ENCODE measurements around the gene PCDHGB2. TPM values are rescaled to one million over a fixed set of nuclear protein-coding genes. Genes with fewer than 3 reads are reported as not detected.

The PCDHGB2 gene
- total and polyA plus RNA-seq, 2 of the 8 experiments (the other 6 are each of a cell fraction or from before 2014, with no cell fraction given) = 1.9 to 2.9 TPM

DNA sequence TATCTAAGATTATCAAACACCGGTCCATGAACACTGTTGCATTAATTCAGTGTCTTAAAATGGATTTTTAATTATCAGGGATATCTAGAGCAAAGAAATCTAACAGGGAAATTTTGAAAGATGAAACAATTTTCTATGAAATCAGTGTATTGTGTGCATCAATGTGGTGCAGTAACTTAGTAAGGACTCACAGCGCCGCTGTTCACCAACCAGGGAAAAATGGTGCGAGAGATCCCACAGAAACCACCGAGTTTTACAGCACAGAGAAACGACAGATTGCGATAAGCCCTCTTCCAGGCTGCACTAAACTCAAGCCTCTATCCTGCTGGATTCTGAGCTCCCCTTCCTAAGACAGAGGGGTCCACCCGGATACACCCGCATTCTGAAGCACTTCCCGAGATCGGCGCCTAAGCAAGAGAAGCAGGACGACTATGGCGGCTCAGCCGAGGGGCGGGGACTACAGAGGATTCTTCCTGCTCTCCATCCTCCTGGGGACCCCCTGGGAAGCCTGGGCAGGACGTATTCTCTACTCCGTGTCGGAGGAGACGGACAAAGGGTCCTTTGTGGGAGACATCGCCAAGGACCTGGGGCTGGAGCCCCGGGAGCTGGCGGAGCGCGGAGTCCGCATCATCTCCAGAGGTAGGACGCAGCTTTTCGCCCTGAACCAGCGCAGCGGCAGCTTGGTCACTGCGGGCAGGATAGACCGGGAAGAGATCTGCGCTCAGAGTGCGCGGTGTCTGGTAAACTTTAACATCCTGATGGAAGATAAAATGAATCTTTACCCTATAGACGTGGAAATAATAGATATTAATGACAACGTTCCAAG is 22.9 kb downstream of the PCDHGB2 start, which contains the start of gene PCDHGA7:
Gene PCDHGA7, plus strand, starts transcription at position 274 of the 826 bp plus-strand sequence. Its CDS starts 158 bp downstream, at position 432.
- H2BK12ac ChIP-seq (ENCODE audit: low read depth, low read length) = no peak within 1 kb of the TSS
- H3K14ac ChIP-seq (ENCODE audit: insufficient read length) = no peak within 1 kb of the TSS
- no peak within 1 kb of the TSS for H3K18ac ChIP-seq (ENCODE audit: extremely low read depth, low read length)
- CTCF ChIA-PET (ENCODE audit: partially characterized antibody) = interaction anchor here (0.7 to 1.0 kb wide), 3 partner anchors 27 to 160 kb away, joined by 3 to 4 read pairs (median 3); partner anchors contain the start of gene PCDHB14
- H3K79me1 ChIP-seq (ENCODE audit: low read depth, low read length) = no peaks in the 10 kb centered on the region
- H3K9ac ChIP-seq (replicated peaks in 1 of 4; ENCODE audit: extremely low read depth in 1 of 4, low read depth in 3 of 4, low read length in 3 of 4) = no peak within 1 kb of the TSS
- H3K79me2 ChIP-seq (ENCODE audit: control insufficient read depth in 1 of 2, insufficient read depth in 2 of 2, low read length in 2 of 2) = no peaks in the 10 kb centered on the region
- no peak within 1 kb of the TSS; the same call in 1 of the 2 replicates for H4K8ac ChIP-seq (ENCODE audit: extremely low read depth, insufficient read depth, low read length)
- no peak within 1 kb of the TSS for H3K56ac ChIP-seq (replicated peaks; ENCODE audit: insufficient read length, low read depth, low read length)
- no peak for FAIRE-seq
- H2AFZ ChIP-seq (ENCODE audit: low read length) = no peak within 1 kb of the TSS
- H2BK120ac ChIP-seq (replicated peaks; ENCODE audit: low read depth, low read length) = no peak within 1 kb of the TSS
- H3K27ac ChIP-seq (ENCODE audit: low read depth, low read length) = no peak within 1 kb of the TSS
- H2BK5ac ChIP-seq (ENCODE audit: low read depth, low read length) = no peak within 1 kb of the TSS
- no peak within 1 kb of the TSS for H4K5ac ChIP-seq (ENCODE audit: insufficient read length, low read depth, low read length)
- H3K4me1 ChIP-seq (replicated peaks in 1 of 4; ENCODE audit: control insufficient read depth in 3 of 4, insufficient read depth in 4 of 4, low read length in 3 of 4) = no peaks in the 10 kb centered on the region
- H3K4me3 ChIP-seq (ENCODE audit: extremely low read depth in 1 of 4, insufficient read depth in 2 of 4, low read depth in 3 of 4, low read length in 4 of 4) = no peak within 1 kb of the TSS
- H2BK20ac ChIP-seq (ENCODE audit: low read length) = no peak within 1 kb of the TSS
- no peaks in the 10 kb centered on the region; a peak in 1 of 8 replicates for H3K36me3 ChIP-seq (ENCODE audit: control insufficient read depth in 2 of 4, insufficient read depth in 4 of 4, low read length in 3 of 4)
- H3K23ac ChIP-seq (ENCODE audit: insufficient read length) = no peak within 1 kb of the TSS
- no peaks in the 10 kb centered on the region for H4K20me1 ChIP-seq (replicated peaks in 1 of 2; ENCODE audit: control insufficient read depth in 1 of 2, insufficient read depth in 2 of 2, low read length in 2 of 2)
- H4K91ac ChIP-seq (replicated peaks; ENCODE audit: insufficient read length, low read length) = no peak within 1 kb of the TSS
- no peak within 1 kb of the TSS for H2BK15ac ChIP-seq (ENCODE audit: low read length)
- H3K27me3 ChIP-seq (replicated peaks in 1 of 4; ENCODE audit: control insufficient read depth in 3 of 4, extremely low read depth in 1 of 4, insufficient read depth in 3 of 4, low read length in 3 of 4) = no peaks in the 10 kb centered on the region
- no peaks in the 10 kb centered on the region; the same call in 1 of the 2 replicates for H3K23me2 ChIP-seq (ENCODE audit: low read depth, low read length)
- peaks cover 22 to 26% of the 10 kb centered on the region in 2 experiments for H3K9me3 ChIP-seq (ENCODE audit: insufficient read depth in 2 of 2, low read depth in 1 of 2, low read length in 1 of 2)
- H3K4ac ChIP-seq (replicated peaks; ENCODE audit: insufficient read length, low read depth, low read length) = no peak within 1 kb of the TSS
- no peak within 1 kb of the TSS for H2AK5ac ChIP-seq (ENCODE audit: low read depth, low read length)
- DNase-seq (ENCODE audit: low read depth in 1 of 2, low spot score in 2 of 2) = no peak
- 95% methylated on average over 37 of the region's 37 CpGs; no CpG with 5 or more reads in 1 of the 2 experiments for WGBS, 2 experiments (ENCODE audit: extremely low coverage in 1 of 2, insufficient coverage in 1 of 2, insufficient read length in 1 of 2, insufficient replicate concordance in 2 of 2, low coverage in 1 of 2, low lambda C conversion rate in 2 of 2, missing lambda C conversion rate in 1 of 2)
- no peak within 1 kb of the TSS for H3K4me2 ChIP-seq (ENCODE audit: insufficient read depth in 1 of 2, low read depth in 2 of 2, low read length in 2 of 2)
- POLR2A ChIA-PET (ENCODE audit: partially characterized antibody) = no interaction called here
- TF ChIP-seq POLR2AphosphoS5 (IDR thresholded peaks at IDR 0.05; ENCODE audit: low read depth, low read length) (no peak), RFX5 (IDR thresholded peaks at IDR 0.05; ENCODE audit: borderline replicate concordance, low read depth, low read length) (no peak), GABPA (IDR thresholded peaks at IDR 0.05; ENCODE audit: borderline replicate concordance, insufficient read depth, low read length) (no peak)

All from H1 (cell line).